Hepatocyte (in vitro differentiated cells): ENCODE data around the gene KIRREL3.

Experiments
- EZH2 ChIP-seq: fragments of 200-600 bp; sonication (generic); IDR thresholded peaks from 2 replicates; pipeline ENCODE4 v1.6.1; 2016; ENCODE audit warnings: antibody characterized with exemption, mild to moderate bottlenecking, borderline replicate concordance
- EZH2phosphoT487 ChIP-seq: fragments of 200-600 bp; sonication (generic); IDR thresholded peaks from one replicate; pipeline ENCODE4 v1.6.1; 2018; ENCODE audit warnings: antibody characterized with exemption, mild to moderate bottlenecking, low read depth, moderate library complexity; ENCODE audit not compliant: unreplicated experiment, severe bottlenecking
- TF ChIP-seq, protein P1 (sequence below): fragments of 200-600 bp; sonication (generic); IDR thresholded peaks from 2 replicates; pipeline ENCODE4 v1.5.1; 2016; ENCODE audit warnings: antibody characterized with exemption, mild to moderate bottlenecking; ENCODE audit not compliant: poor library complexity

- TF ChIP-seq, protein P1, sequence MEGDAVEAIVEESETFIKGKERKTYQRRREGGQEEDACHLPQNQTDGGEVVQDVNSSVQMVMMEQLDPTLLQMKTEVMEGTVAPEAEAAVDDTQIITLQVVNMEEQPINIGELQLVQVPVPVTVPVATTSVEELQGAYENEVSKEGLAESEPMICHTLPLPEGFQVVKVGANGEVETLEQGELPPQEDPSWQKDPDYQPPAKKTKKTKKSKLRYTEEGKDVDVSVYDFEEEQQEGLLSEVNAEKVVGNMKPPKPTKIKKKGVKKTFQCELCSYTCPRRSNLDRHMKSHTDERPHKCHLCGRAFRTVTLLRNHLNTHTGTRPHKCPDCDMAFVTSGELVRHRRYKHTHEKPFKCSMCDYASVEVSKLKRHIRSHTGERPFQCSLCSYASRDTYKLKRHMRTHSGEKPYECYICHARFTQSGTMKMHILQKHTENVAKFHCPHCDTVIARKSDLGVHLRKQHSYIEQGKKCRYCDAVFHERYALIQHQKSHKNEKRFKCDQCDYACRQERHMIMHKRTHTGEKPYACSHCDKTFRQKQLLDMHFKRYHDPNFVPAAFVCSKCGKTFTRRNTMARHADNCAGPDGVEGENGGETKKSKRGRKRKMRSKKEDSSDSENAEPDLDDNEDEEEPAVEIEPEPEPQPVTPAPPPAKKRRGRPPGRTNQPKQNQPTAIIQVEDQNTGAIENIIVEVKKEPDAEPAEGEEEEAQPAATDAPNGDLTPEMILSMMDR, result no peak
- TF ChIP-seq EZH2phosphoT487 (no peak), EZH2 (no peak)
These were observed 81.3 kb downstream of the KIRREL3 start for GRCh38 chr11:126919147-126919823.
